ENCODE results near the gene ST6GALNAC3.

The ST6GALNAC3 gene

DNA sequence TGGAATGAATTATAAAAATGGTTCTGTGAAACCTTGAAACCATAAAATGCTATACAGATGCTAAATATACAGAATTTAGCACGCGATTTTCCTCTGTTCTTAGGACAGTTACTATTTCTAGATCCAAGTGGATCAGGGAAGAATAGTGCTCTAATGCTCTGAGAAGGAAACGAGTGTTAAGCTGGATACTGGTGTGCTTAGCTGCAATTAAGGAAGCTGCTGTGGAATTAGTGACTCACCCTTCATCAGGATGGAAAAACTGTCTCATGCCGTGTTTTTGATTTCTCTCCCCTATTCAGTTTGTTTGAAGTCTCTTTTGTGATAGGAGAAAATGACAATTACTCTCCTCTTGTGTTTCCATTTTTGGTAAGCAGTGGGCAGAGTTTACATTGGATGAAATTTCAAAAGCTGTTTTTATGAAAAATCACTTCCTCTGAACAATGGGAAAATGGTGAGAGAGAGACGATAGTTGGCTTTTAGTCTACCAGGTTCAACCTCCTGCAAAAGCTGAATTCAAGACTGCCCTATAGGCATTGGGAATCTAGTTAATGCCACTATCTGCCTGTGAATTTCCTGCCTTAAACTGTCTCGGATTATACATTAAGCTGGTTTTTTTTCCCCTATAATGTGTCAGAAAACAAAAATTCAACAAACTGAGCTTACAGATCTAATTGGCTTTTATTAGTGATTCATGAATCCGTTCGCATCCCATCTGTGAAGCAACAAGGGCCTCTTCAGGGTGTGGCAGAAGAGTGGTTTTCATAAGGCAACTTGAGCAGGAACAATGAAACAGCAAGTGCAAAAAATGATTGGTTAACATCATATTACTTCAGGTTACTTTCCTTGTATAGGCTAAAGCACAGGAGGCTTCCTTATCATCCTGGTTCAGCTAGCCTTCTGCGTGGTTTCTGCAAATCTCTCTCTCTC lies 179.8 kb downstream of the ST6GALNAC3 start:
- in situ Hi-C loops (cut with MboI; ENCODE audit: low sequenced_read_pairs, unreplicated experiment) = no loop called here
- no peak for DNase-seq (ENCODE audit: low spot score)

DNA sequence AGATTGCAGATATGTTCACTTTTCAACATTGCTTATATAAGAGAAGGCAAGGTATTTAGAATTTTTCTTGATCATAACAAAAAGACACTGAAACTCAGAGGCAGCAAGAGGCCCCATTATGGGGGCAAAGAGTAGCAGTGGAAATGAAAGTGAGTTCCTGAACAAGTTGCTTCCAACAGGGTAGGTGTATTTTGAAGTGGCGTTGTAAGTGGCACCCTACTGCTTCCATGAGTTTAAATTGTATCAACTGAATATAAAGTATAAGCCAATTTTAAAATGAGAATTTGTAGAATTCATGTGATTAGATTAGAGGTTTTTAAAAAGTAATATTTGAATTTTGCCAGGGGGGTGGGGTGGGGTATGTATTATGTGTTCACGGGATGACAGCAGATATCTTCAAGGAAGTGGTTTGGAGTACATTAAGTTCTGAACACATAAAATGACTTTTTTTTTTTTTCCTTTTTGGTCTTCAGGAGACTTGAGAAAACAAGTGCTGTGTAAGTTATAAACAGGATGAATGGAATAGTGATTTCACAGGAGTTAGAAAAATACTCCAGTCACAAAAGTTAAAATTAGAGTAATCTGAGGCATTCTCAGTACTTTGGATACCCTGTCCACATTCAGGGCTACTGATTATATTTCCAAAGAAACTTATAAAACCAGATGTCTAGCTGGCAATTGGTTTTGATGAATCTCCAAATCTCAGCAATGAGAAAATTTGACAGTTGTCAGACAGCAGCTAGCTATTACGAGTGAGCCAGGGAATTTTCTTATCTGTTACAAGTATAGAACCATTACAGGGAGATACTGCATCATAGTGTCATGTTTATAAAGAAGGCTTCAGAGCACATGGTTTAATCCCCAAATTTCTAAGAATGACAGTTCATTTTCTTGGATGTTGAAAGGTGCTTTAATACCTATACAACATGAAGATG lies 182.0 kb downstream of the ST6GALNAC3 start:
- DNase-seq (ENCODE audit: low spot score) = no peak
- TF ChIP-seq, protein P1, sequence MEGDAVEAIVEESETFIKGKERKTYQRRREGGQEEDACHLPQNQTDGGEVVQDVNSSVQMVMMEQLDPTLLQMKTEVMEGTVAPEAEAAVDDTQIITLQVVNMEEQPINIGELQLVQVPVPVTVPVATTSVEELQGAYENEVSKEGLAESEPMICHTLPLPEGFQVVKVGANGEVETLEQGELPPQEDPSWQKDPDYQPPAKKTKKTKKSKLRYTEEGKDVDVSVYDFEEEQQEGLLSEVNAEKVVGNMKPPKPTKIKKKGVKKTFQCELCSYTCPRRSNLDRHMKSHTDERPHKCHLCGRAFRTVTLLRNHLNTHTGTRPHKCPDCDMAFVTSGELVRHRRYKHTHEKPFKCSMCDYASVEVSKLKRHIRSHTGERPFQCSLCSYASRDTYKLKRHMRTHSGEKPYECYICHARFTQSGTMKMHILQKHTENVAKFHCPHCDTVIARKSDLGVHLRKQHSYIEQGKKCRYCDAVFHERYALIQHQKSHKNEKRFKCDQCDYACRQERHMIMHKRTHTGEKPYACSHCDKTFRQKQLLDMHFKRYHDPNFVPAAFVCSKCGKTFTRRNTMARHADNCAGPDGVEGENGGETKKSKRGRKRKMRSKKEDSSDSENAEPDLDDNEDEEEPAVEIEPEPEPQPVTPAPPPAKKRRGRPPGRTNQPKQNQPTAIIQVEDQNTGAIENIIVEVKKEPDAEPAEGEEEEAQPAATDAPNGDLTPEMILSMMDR (IDR thresholded peaks at IDR 0.05; ENCODE audit: borderline replicate concordance, control extremely low read depth, extremely low read depth, insufficient read depth, missing control alignments) = no peak
- in situ Hi-C loops (cut with MboI; ENCODE audit: low sequenced_read_pairs, unreplicated experiment) = no loop called here

More for the DNA sequence above, 179.8 kb downstream of the ST6GALNAC3 start:
- TF ChIP-seq, protein P1 (IDR thresholded peaks at IDR 0.05; ENCODE audit: borderline replicate concordance, control extremely low read depth, extremely low read depth, insufficient read depth, missing control alignments) = no peak

DNA sequence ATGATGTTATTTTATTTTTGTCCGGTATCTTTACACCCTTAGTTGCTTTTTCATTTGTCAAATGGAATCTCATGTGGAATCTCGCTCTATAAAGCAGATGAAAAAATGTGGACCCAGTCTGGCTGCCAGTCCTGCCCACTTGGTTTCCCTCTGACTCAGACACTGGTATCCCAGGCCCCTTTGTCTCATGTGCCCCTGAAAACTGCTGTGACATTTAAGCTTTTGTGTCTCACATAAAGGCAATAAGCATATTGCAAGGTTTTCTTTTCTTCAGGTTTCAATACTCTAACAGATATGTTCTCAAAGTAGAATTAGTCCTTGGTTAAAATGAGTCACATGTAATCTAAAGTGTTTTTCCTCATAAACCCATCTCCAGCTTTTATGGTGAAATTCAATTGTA lies 183.3 kb downstream of the ST6GALNAC3 start:
- TF ChIP-seq, protein P1 (IDR thresholded peaks at IDR 0.05; ENCODE audit: borderline replicate concordance, control extremely low read depth, extremely low read depth, insufficient read depth, missing control alignments) = no peak
- in situ Hi-C loops (cut with MboI; ENCODE audit: low sequenced_read_pairs, unreplicated experiment) = no loop called here
- DNase-seq (ENCODE audit: low spot score) = no peak

- TF ChIP-seq, protein P1 (IDR thresholded peaks at IDR 0.05; ENCODE audit: borderline replicate concordance, control extremely low read depth, extremely low read depth, insufficient read depth, missing control alignments) = no peak
- in situ Hi-C loops (cut with MboI; ENCODE audit: low sequenced_read_pairs, unreplicated experiment) = no loop called here
- no peak for DNase-seq (ENCODE audit: low spot score)
Observed at GRCh38 chr1:76259270-76259669, 184.7 kb downstream of the ST6GALNAC3 start.

DNA sequence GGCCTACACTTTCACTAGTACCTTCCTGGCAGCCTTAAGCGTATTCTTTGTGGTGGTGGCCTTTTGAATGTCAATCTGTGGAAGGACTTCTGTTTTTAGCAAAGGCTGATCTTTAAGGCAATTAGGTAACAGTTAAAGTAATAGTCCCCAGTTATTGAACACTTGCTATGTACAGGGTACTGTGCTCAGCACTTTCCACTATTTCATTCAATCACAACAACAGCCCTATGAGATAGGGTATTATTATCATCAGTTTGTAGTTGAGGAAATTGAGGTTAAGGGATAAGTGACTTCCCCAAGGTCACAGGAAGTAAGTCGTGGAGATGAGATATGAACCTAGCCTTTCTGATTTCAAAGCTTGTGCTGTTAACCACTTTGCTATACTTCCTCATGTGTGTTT lies 185.7 kb downstream of the ST6GALNAC3 start:
- in situ Hi-C loops (cut with MboI; ENCODE audit: low sequenced_read_pairs, unreplicated experiment) = no loop called here
- DNase-seq (ENCODE audit: low spot score) = no peak
- TF ChIP-seq, protein P1 (IDR thresholded peaks at IDR 0.05; ENCODE audit: borderline replicate concordance, control extremely low read depth, extremely low read depth, insufficient read depth, missing control alignments) = no peak

DNA sequence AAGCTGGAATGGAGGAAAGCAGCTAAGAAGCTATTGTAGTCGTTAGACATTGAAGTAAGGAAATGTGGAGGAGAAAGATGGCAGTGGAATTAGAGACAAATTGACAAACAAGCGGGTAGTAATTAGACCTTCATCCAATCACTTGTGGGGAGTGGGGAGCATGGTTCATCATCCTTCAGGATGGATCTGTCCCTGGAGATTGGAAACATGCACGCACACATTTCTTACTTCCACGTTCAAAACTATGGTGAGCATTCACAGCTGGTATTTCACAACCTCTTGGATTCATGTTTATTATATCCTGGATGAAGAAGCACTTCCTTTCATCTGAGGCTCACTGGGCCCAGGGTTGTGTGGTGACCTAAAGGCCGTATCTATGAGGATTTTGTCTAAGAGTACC lies 188.1 kb downstream of the ST6GALNAC3 start:
- TF ChIP-seq, protein P1 (IDR thresholded peaks at IDR 0.05; ENCODE audit: borderline replicate concordance, control extremely low read depth, extremely low read depth, insufficient read depth, missing control alignments) = no peak
- in situ Hi-C loops (cut with MboI; ENCODE audit: low sequenced_read_pairs, unreplicated experiment) = no loop called here
- no peak for DNase-seq (ENCODE audit: low spot score)
